Endothelial cell of umbilical vein (primary cell): ENCODE data around the gene COL6A2. TPM values are rescaled to one million over a fixed set of nuclear protein-coding genes. Genes with fewer than 3 reads are reported as not detected.

Experiments
- BruUV-seq: library from RNA; stranded (reverse); fragments of 400-500 nt; replicated peaks from 2 replicates; lab custom pipeline; 2021; lab: Mats Ljungman, UMichigan
- CTCF ChIA-PET: fragments of 300-600, 350-600 bp; sonication (Branson Sonifier 250); formaldehyde crosslinking; loops from one replicate; lab custom pipeline; 2021; ENCODE audit warnings: antibody characterized with exemption, inconsistent platforms; lab: Charles Lee
- POLR2A ChIA-PET: fragments of 300-600, 350-600 bp; sonication (Branson Sonifier 250); formaldehyde crosslinking; loops from one replicate; lab custom pipeline; 2021; ENCODE audit warnings: antibody characterized with exemption, inconsistent platforms; lab: Charles Lee
- DNase-seq: peaks from one replicate; pipeline ENCODE4 v3.0.0-alpha.2; 2011; ENCODE audit warnings: low read depth, low spot score
- FAIRE-seq: peaks from 2 replicates; lab custom pipeline; 2011; peaks lifted over from hg19 to GRCh38; lab: Jason Lieb, UNC
- H2AFZ ChIP-seq: 2 replicates; pipeline ENCODE4 v1.6.0; 2012; ENCODE audit warnings: low read depth, low read length, control low read depth, inconsistent platforms
- H3K27ac ChIP-seq: 2 replicates; pipeline ENCODE4 v1.5.1; 2011; ENCODE audit warnings: low read depth, mild to moderate bottlenecking, control low read depth, low read length, moderate library complexity; ENCODE audit not compliant: insufficient read depth
- H3K27me3 ChIP-seq, 2 experiments: 2 replicates each; pipeline versions ENCODE4 v1.6.0 to v1.6.1; 2011; ENCODE audit warnings: low read length in 2 of 2, mixed read lengths in 1 of 2; ENCODE audit not compliant: control insufficient read depth in 2 of 2, insufficient read depth in 2 of 2
- H3K36me3 ChIP-seq, 2 experiments: 2 replicates in 1 of 2; 3 replicates in 1 of 2; pipeline ENCODE4 v1.5.1; 2011; ENCODE audit warnings: low read length in 2 of 2, mild to moderate bottlenecking in 1 of 2, moderate library complexity in 1 of 2; ENCODE audit not compliant: control insufficient read depth in 2 of 2, insufficient read depth in 2 of 2; ENCODE audit errors: extremely low read depth in 1 of 2
- H3K4me1 ChIP-seq: 3 replicates; pipeline ENCODE4 v1.5.1; 2011; ENCODE audit warnings: mild to moderate bottlenecking, low read length; ENCODE audit not compliant: control insufficient read depth, insufficient read depth; ENCODE audit errors: extremely low read depth
- H3K4me2 ChIP-seq: 2 replicates; pipeline ENCODE4 v1.6.1; 2011; ENCODE audit warnings: low read length, control low read depth, mixed read lengths; ENCODE audit not compliant: insufficient read depth
- H3K4me3 ChIP-seq, 3 experiments: fragments of 200-600 bp in 1 of 3; sonication (generic), shearing (Covaris generic) in 1 of 3; replicated peaks in 1 of 3; 2 replicates each; pipeline ENCODE4 v1.5.1; 2011 to 2016; ENCODE audit warnings: control low read depth in 3 of 3, low read length in 3 of 3, mild to moderate bottlenecking in 2 of 3, inconsistent platforms in 1 of 3, low read depth in 1 of 3, moderate library complexity in 1 of 3; ENCODE audit not compliant: insufficient read depth in 1 of 3
- H3K79me2 ChIP-seq: 2 replicates; pipeline ENCODE4 v1.6.0; 2012; ENCODE audit warnings: low read length, inconsistent platforms; ENCODE audit not compliant: control insufficient read depth, insufficient read depth
- H3K9ac ChIP-seq: replicated peaks from 2 replicates; pipeline ENCODE3; 2011; ENCODE audit warnings: low read length, control low read depth; ENCODE audit not compliant: insufficient read depth; ENCODE audit errors: extremely low read depth
- H3K9me1 ChIP-seq: replicated peaks from 3 replicates; pipeline ENCODE4 v1.6.0; 2011; ENCODE audit warnings: mild to moderate bottlenecking, low read length; ENCODE audit not compliant: control insufficient read depth, insufficient read depth; ENCODE audit errors: extremely low read depth
- H3K9me3 ChIP-seq: replicated peaks from 2 replicates; pipeline ENCODE4 v1.5.1; 2012; ENCODE audit warnings: low read length, inconsistent platforms; ENCODE audit not compliant: control insufficient read depth, insufficient read depth
- H4K20me1 ChIP-seq: replicated peaks from 2 replicates; pipeline ENCODE3; 2011; ENCODE audit warnings: mild to moderate bottlenecking, low read length; ENCODE audit not compliant: control insufficient read depth, insufficient read depth; ENCODE audit errors: extremely low read depth
- CTCF ChIP-seq, 2 donors: IDR thresholded peaks; 1 replicate in 1 of 2; 2 replicates in 1 of 2; pipeline ENCODE4 v1.5.1; 2011; ENCODE audit warnings: low read length in 2 of 2, mild to moderate bottlenecking in 2 of 2, moderate library complexity in 2 of 2, control low read depth in 1 of 2, inconsistent platforms in 1 of 2, low read depth in 1 of 2; ENCODE audit not compliant: insufficient read depth in 1 of 2; ENCODE audit errors: extremely low read depth in 1 of 2
- EZH2 ChIP-seq: IDR thresholded peaks from 2 replicates; pipeline ENCODE4 v1.6.1; 2012; ENCODE audit warnings: borderline replicate concordance, low read depth, mild to moderate bottlenecking, moderate library complexity, low read length, inconsistent platforms; ENCODE audit not compliant: severe bottlenecking
- FOS ChIP-seq: IDR thresholded peaks from 2 replicates; pipeline ENCODE4 v1.6.1; 2011; ENCODE audit warnings: mild to moderate bottlenecking, low read length, moderate library complexity, borderline replicate concordance; ENCODE audit not compliant: insufficient read depth
- GATA2 ChIP-seq: IDR thresholded peaks from 2 replicates; pipeline ENCODE4 v1.7.0; 2011; ENCODE audit warnings: low read depth, mild to moderate bottlenecking, moderate library complexity, mixed read lengths, low read length; ENCODE audit not compliant: insufficient read length, insufficient read depth
- JUN ChIP-seq: IDR thresholded peaks from 2 replicates; pipeline ENCODE4 v1.6.1; 2011; ENCODE audit warnings: borderline replicate concordance, low read depth; ENCODE audit not compliant: insufficient read length, insufficient read depth
- MAX ChIP-seq: IDR thresholded peaks from 2 replicates; pipeline ENCODE4 v1.6.1; 2011; ENCODE audit not compliant: insufficient read depth, insufficient read length
- MYC ChIP-seq: IDR thresholded peaks from one replicate; pipeline ENCODE4 v1.6.1; 2011; ENCODE audit warnings: mild to moderate bottlenecking, low read depth, low read length
- POLR2A ChIP-seq: IDR thresholded peaks from 2 replicates; pipeline ENCODE4 v1.6.1; 2012; ENCODE audit warnings: low read depth, mild to moderate bottlenecking, control low read depth, low read length
- POLR2AphosphoS5 ChIP-seq: IDR thresholded peaks from 2 replicates; pipeline ENCODE4 v1.6.1; 2012; ENCODE audit warnings: low read depth, mild to moderate bottlenecking, control low read depth, low read length, moderate library complexity; ENCODE audit not compliant: insufficient read depth
- dilution Hi-C: fragments of 300-500 bp; cut with MboI; formaldehyde crosslinking; loops from one replicate; pipeline ENCODE4 v1.15.0; 2019; ENCODE audit warnings: low sequenced_read_pairs; ENCODE audit not compliant: extremely low pct_ligation_motif_present
- intact Hi-C: fragments of 100-400 bp; cut with micrococcal nuclease; formaldehyde crosslinking; loops from one replicate; pipeline ENCODE4 v1.10.0; 2022
- polyA plus RNA-seq, 4 experiments: library from polyadenylated mRNA; depleted of rRNA in 3 of 4; stranded (reverse) in 3 of 4; unstranded in 1 of 4; fragments of >200 nt; gene quantifications; 2 replicates each; pipeline versions ENCODE4 v1.2.1 to v1.2.3, GENCODE V29; 2011 to 2012; ENCODE audit warnings: missing spikeins in 1 of 4
- total RNA-seq: library from RNA; stranded (reverse); gene quantifications from 2 replicates; pipeline ENCODE4 v1.2.3, GENCODE V29; 2021

The COL6A2 gene
- total and polyA plus RNA-seq, 2 donors (not counting 3 experiments of a cell fraction or from before 2014, with no cell fraction given), result 3.4 to 6.1 TPM

- ChIA-PET CTCF (no interaction called here), POLR2A (no interaction called here)
- Histone ChIP-seq H3K4me3 (no peak overlapping the region), H3K36me3 (no peaks in the 10 kb centered on the region), H3K79me2 (no peaks in the 10 kb centered on the region), H2AFZ (no peak overlapping the region), H3K4me1 (no peaks in the 10 kb centered on the region), H4K20me1 (no peaks in the 10 kb centered on the region), H3K27me3 (peaks cover 20 to 23% of the 10 kb centered on the region in 2 experiments), H3K9me3 (no peaks in the 10 kb centered on the region), H3K9me1 (no peaks in the 10 kb centered on the region), H3K9ac (no peak overlapping the region), H3K4me2 (no peak overlapping the region), H3K27ac (no peak overlapping the region)
- no peak for TF ChIP-seq MAX
- FAIRE-seq, result no peak
- DNase-seq, result no peak
- no TSS peak for BruUV-seq
- dilution Hi-C loops (no loop called here), intact Hi-C loops (no loop called here)
Measured at GRCh38 chr21:46061950-46062349, 36.0 kb upstream of the COL6A2 start.

GRCh38 chr21:46062471-46063211, 35.3 kb upstream of the COL6A2 start:
- BruUV-seq, result no TSS peak
- dilution Hi-C loops, result no loop called here

More at GRCh38 chr21:46062471-46063211, 35.3 kb upstream of the COL6A2 start:
- H3K4me2 ChIP-seq, result no peak overlapping the region
- H3K4me1 ChIP-seq, result no peaks in the 10 kb centered on the region
- ChIA-PET CTCF (no interaction called here), POLR2A (no interaction called here)
- H3K9me3 ChIP-seq, result no peaks in the 10 kb centered on the region
- TF ChIP-seq CTCF (IDR thresholded peaks at IDR 0.05; ENCODE audit: extremely low read depth in 1 of 2, insufficient read depth in 1 of 2, low read depth in 1 of 2, low read length in 2 of 2) (no peak), POLR2A (no peak), JUN (no peak), FOS (no peak), MYC (no peak), POLR2AphosphoS5 (no peak), MAX (no peak), GATA2 (no peak), EZH2 (no peak)
- no peak overlapping the region for H3K4me3 ChIP-seq
- intact Hi-C loops, result no loop called here
- no peaks in the 10 kb centered on the region for H4K20me1 ChIP-seq
- H2AFZ ChIP-seq, result no peak overlapping the region
- FAIRE-seq (no peak), DNase-seq (no peak)
- H3K27ac ChIP-seq, result no peak overlapping the region
- no peaks in the 10 kb centered on the region for H3K79me2 ChIP-seq
- H3K9ac ChIP-seq, result no peak overlapping the region
- no peaks in the 10 kb centered on the region for H3K9me1 ChIP-seq
- H3K36me3 ChIP-seq, result no peaks in the 10 kb centered on the region
- peaks cover 20 to 23% of the 10 kb centered on the region in 2 experiments for H3K27me3 ChIP-seq
